GM19395 (cell line): Measurements from ENCODE around the gene TAS2R38.

Experiments
- ATAC-seq: cut with Tn5 transposase; IDR thresholded peaks from one replicate; pipeline ENCODE4 v1.9.1; 2021; ENCODE audit warnings: mild to moderate bottlenecking, moderate library complexity; ENCODE audit not compliant: unreplicated experiment

The TAS2R38 gene

DNA sequence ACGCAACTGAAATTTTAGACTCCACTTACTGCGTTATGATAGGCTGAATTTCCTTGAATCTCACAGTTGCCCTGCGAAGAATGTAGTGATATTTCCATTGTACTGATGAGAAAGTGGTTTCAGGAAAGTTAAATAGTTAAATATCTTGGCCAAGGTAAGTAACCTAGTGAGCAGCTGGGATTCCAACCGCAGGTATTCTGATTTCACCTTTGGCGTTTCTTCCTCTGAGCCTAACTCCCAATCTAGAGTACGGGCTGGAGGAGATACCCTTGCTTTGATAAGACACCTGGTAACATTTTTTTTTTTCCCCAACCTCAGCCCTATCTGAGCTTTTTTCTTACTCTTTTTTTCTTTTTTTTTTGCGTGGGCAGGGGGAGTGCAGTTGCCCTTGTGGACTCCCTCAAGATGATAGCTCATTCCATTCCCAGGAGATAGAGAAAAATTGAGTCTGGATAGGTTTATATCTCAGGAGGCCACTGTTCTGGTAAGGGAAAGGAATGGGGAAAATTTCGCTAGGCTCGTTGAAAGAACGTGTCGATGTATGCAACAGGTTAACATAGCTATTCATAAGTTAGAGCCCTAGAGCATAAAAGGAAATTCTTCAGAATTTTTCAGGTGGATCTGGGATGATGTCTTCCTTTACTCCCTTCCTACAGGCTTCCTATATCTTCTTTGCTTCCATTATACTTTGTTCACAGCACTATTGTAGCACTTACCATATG, 3.1 kb upstream of the TAS2R38 start:
- ATAC-seq = no peak

- peak; percentile 87 for ATAC-seq
These were observed 2.4 kb upstream of the TAS2R38 start for GRCh38 chr7:141975806-141976523.

DNA sequence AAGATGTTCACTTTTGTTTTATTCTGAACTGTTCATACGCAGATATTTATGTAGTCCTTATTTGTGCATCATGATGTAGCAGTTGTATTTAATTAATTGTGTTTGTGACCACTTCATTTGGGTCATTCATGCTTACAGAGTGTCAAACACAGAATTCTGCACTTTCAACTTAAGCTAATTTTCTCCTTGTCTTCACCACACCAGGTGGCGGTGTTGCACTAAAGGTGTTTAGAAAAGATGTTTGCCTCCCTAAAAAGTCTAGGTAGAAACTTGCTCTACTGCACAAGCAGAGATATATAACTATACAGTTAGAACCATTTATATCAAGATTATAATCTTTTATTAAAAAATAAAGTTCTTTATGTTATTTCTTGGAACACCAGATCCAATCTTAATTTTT, 1.3 kb upstream of the TAS2R38 start:
- ATAC-seq = no peak

- peak; percentile 94 for ATAC-seq
These were observed 12.7 kb downstream of the TAS2R38 start for GRCh38 chr7:141960687-141961422.

DNA sequence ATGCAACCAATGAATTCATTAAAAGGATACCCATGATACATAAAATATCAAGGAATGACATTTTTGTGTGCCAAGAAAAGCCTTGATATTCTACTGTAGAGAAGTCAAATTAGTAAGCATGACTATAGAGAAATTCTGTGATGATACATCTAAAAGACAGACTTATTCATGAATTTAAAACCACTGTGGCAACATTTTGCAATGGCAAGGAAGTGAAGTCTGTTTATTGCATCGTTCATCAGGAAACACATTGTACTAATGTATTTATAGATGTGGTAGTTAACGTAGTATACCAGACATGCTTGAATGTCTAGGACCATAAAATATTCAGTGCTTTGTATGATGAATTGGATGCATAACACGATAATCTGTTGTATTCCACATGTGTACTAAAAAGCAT, 17.5 kb downstream of the TAS2R38 start:
- ATAC-seq = no peak

- no peak for ATAC-seq
These were observed 19.2 kb downstream of the TAS2R38 start for GRCh38 chr7:141954334-141954733.

- ATAC-seq = no peak
These were observed 21.1 kb downstream of the TAS2R38 start for GRCh38 chr7:141952461-141952860.

GRCh38 chr7:141950806-141951205, 22.8 kb downstream of the TAS2R38 start:
- no peak for ATAC-seq

DNA sequence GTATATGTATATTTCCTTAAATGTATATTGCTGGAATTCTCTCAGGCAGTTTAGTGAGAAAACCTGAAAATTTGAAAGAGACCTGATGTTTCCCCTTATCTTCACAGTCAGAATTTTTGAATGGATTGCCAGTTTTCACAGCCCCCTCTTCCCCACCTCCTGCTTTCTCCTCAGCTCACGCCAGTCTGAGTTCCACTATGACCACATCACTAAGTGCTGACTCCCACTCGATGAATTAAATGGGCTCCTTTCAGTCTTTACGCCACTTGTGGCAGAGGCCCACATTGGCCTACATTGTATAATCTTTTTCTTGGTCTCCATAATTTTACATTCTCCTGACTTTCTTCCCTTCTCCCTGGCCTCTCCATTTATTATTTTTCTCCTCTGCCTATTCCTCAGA, 23.7 kb downstream of the TAS2R38 start:
- no peak for ATAC-seq

- no peak for ATAC-seq
These were observed 24.1 kb downstream of the TAS2R38 start for GRCh38 chr7:141949451-141949850.

DNA sequence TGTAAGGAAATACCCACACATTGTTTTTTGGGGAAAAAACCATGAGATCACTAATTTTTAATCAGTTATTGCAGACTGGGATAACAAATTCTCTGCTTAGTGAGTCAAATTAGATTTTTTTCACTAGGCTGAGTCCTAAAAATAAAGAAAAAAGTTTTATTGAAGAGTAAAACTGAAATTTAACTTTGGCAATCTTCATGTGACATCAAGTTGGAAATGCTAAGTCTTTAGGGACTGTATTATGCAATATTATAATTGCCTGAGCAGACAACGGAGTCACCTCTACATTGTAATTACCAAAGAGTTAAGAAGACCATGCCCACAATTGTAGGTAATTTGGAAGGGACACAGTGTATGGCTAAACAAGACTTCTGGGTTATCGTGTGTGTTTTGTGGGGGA, 24.6 kb downstream of the TAS2R38 start:
- ATAC-seq = no peak

DNA sequence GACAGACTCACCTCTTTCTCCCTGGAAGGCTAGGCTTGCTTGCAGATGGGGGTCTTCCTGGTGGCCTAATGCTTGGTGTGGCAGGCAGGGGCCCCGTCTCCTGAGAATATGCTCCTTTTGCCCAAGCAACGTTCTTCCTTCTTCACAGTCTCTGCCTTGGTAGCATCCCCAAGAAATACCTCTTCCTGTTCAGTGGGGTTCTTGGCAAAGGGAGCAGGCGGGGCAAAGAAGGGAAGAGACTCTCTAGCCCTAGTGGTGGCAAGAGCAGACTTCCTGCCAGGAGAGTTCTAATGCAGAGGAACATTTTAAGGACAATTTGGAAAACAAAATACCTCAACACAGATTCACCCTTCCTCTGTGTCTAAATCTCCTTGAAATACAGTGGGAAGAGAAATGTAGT, 26.8 kb downstream of the TAS2R38 start, which contains the start of gene CLEC5A:
Gene CLEC5A, minus strand, starts transcription at position 179 of the 400 bp plus-strand sequence. CDS start 682 bp downstream, outside the sequence.
- ATAC-seq = no peak

GRCh38 chr7:141945356-141945755, 28.2 kb downstream of the TAS2R38 start:
- ATAC-seq = no peak

DNA sequence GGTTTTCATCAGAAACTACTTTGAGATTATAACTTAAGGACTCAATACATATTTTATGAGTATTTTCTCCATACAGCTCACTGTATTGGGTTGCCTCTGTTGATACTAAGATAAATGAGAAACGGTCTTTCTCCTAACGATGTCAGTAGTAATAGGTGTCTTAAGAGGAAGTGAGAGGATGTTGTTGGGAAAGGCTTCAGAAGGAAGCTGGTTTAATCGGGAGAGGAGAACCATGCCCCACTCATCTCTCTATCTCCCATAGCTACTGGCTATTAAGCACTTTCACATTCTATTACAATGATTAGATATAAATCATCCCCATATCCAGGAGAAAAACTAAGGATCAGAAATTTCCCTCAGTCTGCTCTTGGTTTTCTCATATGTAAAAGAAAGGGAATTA, 28.8 kb downstream of the TAS2R38 start:
- no peak for ATAC-seq

GRCh38 chr7:141943846-141944245, 29.7 kb downstream of the TAS2R38 start:
- no peak for ATAC-seq

- no peak for ATAC-seq
These were observed 32.5 kb downstream of the TAS2R38 start for GRCh38 chr7:141941075-141941474.

DNA sequence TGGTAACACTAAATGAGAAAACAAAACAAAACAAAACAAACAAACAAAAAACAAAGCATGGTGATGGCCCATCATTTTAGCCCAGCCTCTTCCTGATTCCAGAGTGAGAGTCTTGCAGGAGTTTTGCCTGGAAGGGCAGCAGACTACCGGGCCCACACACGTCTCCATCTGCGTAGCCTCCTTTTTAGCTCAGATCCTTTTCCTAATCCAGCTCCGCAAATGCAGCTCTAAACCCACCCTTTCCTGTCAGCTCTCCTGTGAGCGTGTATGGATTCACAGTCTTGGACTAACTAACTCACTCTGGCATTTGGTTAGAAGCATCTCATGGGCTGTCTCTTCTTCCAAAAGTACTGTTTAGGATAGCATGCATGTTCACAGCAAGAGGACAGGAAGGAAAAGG, 43.4 kb downstream of the TAS2R38 start:
- no peak for ATAC-seq

GRCh38 chr7:141928845-141929195, 44.8 kb downstream of the TAS2R38 start:
- no peak for ATAC-seq

GRCh38 chr7:141928146-141928844, 45.3 kb downstream of the TAS2R38 start:
- ATAC-seq = no peak
